Measurements from ENCODE around the gene HAGH.
"Not testable (repeated sequence)": the region's sequence is repeated elsewhere in the genome, so short reads cannot be mapped to it uniquely, and the experiment has no call there.

The HAGH gene

DNA sequence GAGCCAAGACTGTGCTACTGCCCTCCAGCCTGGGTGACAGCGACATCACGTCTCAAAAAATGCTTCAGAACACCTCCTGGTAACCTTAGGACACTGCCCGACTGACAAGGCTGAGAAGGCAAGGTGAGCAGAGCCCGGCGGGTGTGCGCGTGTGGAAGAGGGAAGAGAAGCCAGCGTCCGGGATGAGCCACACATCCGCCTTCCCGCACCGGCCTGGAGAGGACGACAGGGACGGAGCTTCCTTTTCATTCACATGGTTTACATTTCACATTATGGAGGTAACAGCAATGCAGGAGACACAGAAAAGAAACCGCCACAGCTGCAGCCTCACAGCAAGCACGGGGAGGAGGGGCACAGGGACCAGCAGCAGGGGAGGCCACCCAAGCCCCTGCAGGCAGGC, 16.5 kb downstream of the HAGH start:
- DNase-seq (ENCODE audit: low read depth): no peak

- no peak for DNase-seq (ENCODE audit: low read depth)
These were observed 17.3 kb downstream of the HAGH start for GRCh38 chr16:1809281-1809801.

GRCh38 chr16:1808691-1809090, 17.9 kb downstream of the HAGH start:
- no peak for DNase-seq (ENCODE audit: low read depth)

GRCh38 chr16:1807626-1808025, 19.0 kb downstream of the HAGH start:
- no peak for DNase-seq (ENCODE audit: low read depth)

DNA sequence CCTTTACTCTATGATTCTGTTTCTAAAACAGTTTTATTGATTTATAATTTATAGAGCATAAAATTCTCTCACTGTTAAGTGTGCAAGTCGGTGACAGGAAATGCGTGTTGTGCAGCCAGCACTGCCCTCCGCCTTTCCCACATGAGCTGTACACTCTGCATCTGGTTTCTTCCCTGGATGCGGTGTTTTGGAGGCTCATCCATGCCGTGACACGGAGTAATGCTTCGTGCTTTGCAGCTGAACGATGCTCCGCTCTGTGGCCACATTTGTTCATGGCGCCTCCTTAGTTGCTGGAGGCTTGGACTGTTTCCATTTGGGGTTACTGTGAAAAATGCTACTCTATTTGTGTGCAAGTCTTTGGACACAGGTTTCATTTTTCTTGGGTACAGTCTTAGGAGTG, 25.9 kb downstream of the HAGH start:
- DNase-seq (ENCODE audit: low read depth): no peak

DNA sequence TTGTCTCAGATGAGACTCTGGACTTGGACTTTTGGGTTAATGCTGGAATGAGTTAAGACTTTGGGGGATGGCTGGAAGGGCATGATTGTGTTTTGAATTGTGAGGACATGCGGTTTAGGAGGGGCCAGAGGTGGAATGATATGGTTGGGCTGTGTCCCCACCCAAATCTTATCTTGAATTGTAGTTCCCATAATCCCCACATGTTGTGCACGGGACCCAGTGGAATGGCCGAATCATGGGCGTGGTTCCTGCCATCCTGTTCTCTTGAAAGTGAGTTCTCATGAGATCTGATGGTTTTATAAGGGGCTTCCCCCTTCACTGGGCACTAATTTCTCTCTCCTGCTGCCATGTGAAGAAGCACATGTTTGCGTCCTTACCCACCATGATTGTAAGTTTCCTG, 27.4 kb downstream of the HAGH start:
- DNase-seq (ENCODE audit: low read depth): not testable (repeated sequence)

DNA sequence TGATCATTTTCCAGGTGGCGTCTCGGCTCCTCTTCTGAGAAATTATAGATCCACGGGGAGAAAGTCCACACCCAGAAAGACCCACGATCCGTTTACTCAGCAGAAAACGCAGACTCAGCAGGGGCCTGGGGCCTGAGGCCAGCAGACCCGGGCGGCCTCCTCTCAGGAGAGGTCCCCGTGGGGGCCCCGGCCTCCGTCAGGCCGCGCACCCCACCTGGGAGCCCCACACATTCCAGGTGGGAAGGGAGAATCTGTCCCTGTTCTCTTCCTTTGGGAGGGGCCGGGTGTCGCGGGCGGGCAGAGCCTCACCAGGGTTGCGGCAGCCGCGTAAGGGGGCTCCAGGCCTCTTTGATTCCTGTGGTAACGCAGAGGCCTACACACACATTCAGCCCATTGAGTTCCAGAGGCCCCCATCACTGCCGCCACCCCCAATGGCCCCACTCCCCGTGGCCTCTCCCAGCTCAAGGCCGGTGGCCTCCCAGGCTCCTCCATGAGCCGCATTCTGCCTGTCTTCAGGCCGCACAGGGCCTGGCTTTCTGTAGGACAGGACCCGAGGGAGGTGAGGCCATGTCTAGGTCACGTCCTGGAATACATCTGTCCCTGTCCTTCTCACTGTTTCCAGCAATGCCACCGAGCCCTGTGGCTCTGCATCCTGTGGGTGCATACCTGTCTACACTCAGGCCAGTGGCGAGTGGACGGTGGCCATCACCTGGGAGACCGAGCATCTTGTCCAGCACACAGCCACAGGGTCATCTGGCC, 31.5 kb downstream of the HAGH start:
- DNase-seq (ENCODE audit: low read depth): no peak

DNA sequence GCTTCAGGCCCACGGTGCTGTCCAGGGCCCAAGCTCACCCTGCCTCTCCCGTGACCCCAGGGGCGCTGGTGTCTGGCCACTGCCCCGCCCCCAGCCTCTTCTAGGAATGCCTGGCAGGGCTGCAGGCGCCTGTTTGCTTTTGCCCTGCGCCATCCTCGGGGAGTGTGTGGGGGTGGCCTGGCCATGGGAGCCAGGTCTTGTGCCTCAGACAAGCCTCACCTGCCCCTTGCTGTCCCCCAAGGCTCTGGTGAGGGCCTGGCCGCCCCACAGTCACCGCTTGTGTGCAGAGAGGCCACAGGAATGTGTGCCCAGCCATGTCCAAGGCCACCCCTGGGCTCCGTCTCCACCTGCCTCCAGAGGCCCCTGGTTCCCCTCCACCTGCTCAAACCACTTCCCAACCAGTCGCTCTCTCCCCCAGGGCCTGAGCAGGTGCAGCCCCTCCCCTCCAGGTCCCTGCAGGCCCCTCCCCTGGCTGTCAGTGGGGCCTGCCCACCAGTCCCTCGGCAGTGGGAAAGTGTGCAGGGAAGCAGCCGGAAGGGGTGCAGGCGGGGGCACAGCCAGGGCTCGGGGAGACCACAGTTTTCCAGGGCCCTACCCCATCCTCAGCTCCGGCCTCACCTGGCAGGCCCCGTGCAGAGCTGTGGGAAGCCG, 32.3 kb downstream of the HAGH start:
- DNase-seq (ENCODE audit: low read depth): no peak

- no peak for DNase-seq (ENCODE audit: low read depth)
These were observed 32.9 kb downstream of the HAGH start, which contains the start of gene IGFALS for GRCh38 chr16:1793578-1794220. Gene IGFALS, minus strand, starts transcription at chr16:1793705. Its CDS starts 53 bp downstream, at chr16:1793652.

DNA sequence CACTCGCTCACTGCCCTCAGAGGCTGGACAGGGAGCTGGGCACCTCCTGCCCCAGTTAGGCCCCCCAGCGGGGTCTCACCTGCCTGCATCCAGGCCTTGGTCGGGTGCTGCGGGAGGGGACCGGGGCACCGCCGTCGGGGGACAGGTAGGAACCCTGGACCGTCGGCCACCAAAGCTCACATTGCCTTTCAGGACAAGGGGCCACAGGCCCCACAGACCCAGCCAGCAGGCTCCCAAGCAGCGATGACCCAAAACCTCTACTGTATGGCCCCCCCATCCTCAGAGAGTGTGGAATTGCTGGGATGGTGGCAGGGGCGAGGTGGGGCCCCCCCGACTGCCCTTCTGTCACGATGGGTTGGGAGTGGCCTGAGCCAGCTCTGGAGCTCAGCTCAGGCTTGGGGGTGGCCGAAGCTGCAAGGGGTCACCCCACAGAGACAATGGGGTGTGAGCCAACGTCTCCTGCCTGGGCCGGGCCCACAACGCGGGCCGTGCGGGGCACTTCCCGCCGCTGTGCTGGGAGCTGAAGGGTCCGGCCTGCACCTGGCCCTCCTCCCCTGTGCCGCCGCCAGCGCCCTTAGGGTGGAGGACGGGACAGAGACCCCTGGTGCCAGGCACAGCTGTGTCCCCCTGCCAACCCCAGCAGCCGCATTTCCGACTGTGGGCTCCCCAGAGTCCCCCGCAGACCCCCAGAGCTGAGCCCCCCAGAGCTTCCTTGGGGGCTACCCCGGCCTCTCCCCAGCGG, 33.6 kb downstream of the HAGH start:
- no peak for DNase-seq (ENCODE audit: low read depth)

GRCh38 chr16:1791943-1792812, 34.4 kb downstream of the HAGH start:
- DNase-seq (ENCODE audit: low read depth): no peak

- DNase-seq (ENCODE audit: low read depth): no peak
These were observed 35.2 kb downstream of the HAGH start for GRCh38 chr16:1791256-1791942.

GRCh38 chr16:1790611-1791255, 35.9 kb downstream of the HAGH start:
- DNase-seq (ENCODE audit: low read depth): no peak

- DNase-seq (ENCODE audit: low read depth): no peak
These were observed 36.4 kb downstream of the HAGH start for GRCh38 chr16:1790261-1790610.

GRCh38 chr16:1789643-1790045, 37.0 kb downstream of the HAGH start:
- no peak for DNase-seq (ENCODE audit: low read depth)

- DNase-seq (ENCODE audit: low read depth): no peak
These were observed 37.9 kb downstream of the HAGH start for GRCh38 chr16:1788708-1789100.

- DNase-seq (ENCODE audit: low read depth): no peak
These were observed 38.4 kb downstream of the HAGH start for GRCh38 chr16:1788095-1788707.

- no peak for DNase-seq (ENCODE audit: low read depth)
These were observed 39.1 kb downstream of the HAGH start for GRCh38 chr16:1787322-1788094.

DNA sequence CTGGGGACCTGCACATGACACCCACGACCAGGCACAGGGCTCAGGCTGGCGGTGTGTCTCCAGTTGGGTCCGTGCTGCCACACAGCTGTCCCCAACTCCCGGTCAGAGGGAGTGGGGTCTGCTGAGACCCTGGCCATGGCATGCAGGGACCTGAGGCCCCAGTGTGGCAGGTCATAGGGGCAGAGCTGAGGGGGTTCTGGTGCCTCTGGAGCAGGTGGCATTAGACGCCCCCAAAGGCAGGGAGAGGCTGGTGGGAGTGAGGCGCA, 39.6 kb downstream of the HAGH start:
- no peak for DNase-seq (ENCODE audit: low read depth)
